DMS79 (cell line): ENCODE results near the gene USP33.
"Not testable (repeated sequence)": the region's sequence is repeated elsewhere in the genome, so short reads cannot be mapped to it uniquely, and the experiment has no call there.

Experiments used
- DNase-seq: peaks from one replicate; lab custom pipeline; 2025; lab: John Stamatoyannopoulos, UW

The USP33 gene

DNA sequence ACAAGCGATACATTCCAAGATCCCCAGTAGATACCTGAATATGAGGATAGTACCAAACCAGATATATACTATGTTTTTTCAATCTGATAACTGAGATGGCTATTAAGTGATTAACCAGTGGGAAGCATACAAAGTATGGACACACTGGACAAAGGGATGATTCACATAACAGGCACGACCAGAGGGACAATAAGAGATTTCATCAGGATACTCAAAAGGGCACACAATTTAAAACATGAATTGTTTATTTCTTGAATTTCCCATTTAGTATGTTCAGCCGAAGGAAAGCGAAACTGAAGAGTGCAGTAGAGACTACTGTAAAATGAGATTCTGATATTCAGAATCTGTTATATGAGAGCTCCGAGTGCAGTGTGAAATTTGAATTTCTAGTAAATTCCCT is 87.8 kb downstream of the USP33 start:
- DNase-seq, result no peak

DNA sequence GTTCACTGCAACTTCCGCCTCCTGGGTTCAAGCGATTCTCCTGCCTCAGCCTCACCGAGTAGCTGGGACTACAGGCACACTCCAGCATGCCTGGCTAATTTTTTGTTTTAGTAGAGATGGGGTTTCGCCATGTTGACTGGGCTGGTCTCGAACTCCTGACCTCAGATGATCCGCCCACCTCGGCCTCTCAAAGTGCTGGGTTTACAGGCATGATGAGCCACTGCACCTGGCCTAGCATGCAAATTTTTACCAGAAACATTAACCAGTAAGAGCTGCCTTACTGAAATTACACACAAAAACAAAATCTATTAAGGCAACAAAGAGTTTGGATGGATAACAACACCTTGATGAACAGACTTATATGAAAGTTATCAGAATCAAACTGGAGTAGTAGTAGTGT is 89.3 kb downstream of the USP33 start:
- DNase-seq, result no peak

DNA sequence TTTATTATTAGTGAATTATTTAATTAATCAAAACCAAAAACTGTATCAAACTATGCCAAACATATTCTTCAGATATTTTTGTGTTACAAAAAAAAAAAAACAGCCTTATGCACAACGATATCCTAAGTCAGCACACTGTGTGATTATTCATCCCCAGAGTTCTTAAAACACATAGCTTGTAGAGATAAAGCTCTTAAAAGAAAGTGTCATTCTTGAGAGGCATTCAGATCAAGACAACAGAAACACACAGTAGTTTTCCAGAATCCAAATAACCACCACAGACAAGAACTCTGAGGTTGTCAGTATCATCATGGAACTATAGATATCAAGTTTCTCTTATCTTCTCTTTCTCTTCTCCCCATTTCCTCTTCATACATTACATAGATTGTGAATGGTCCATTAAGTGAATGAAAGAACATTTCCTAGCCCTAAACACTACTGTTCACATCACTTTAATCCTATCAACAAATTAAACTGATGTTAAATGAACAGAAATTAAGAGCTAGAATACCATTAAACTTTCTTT is 90.7 kb downstream of the USP33 start:
- no peak for DNase-seq

DNA sequence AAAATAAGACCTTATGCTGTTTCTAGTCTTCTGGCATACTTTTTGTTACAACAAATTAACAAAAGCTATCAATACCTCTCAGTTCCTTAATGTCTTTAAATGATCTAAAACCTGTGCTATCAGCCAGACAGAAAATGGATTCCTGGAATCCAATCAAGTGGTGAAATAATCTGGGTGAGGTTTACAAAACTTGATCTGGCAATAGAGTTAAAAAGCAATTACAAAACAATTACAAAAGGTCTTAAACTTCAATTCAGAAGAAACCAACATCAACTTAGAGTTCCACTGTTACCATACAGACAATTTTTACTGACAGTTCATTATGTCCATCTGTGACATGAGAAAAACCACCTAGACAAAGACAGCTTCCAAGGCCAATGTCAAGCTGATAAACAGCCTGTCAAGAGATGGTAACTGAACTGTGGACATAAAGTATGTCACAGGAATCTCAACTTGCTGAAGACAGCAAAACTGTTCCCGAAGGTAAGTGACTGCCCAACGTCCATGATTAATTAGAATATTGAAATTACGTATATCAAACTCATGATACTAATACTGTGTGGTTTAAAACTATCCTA is 94.6 kb downstream of the USP33 start:
- DNase-seq, result no peak

DNA sequence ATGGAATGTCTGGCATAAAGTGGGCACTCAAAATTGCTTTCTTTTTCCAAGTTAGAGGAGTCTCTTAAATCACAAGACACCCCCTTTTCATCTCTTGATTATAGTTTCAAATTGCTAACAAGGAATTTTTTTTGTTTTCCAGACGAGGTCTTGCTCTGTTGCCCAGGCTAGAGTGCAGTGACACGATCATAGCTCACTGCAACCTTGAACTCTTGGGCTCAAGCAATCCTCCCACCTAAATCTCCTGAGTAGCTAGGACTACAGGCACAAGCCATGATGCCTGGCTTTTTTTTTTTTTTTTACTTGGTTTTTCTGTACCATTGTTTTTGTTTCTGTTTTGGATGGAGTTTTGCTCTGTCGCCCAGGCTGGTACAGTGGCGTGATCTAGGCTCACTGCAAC is 98.0 kb downstream of the USP33 start:
- no peak for DNase-seq

DNA sequence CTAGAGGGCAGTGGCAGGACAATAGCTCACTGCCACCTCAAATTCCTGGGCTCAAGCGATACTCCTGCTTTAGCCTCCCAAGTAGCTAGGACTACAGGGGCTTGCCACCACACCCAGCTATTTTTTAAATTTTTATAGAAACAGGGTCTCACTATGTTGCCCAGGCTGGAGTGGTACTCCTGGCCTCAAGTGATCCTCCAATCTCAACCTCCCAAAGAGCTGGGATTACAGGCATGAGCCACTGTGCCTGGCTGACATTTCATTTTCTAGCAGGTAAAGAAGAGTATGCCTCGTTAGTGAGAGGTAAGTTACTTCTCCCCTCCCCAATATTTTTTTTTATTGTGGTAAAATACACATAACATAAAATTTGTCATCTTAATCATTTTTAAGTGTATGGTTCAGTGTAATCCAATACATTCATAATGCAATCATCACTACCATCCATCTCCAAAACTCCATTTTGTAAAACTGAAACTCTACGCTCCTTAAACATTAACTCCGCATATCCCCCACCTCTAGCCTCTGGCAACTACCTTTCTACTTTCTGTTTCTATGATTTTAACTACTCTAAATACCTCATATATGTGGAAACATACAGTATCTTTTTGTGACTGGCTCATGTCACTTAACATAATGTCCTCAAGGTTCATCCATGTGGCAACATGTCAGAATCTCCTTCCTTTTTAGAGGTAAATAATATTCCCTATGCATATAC is 99.6 kb downstream of the USP33 start:
- DNase-seq, result no peak

DNA sequence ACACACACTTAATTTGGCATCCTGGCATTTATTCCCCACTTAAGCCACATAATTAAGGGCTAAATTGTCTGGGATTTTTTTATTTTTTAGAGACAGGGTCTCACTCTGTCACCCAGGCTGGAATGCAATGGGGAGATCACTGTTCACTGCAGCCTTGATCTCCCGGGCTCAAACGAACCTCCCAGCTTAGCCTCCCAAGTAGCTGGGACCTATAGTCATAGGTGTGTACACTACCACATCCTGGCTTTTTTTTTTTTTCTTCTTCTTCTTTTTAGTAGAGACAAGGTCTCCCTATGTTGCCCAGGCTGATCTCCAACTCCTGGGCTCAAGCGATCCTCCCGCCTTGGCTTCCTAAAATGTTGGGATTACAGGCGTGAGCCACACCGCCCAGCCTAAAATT is 101.4 kb downstream of the USP33 start:
- no peak for DNase-seq

DNA sequence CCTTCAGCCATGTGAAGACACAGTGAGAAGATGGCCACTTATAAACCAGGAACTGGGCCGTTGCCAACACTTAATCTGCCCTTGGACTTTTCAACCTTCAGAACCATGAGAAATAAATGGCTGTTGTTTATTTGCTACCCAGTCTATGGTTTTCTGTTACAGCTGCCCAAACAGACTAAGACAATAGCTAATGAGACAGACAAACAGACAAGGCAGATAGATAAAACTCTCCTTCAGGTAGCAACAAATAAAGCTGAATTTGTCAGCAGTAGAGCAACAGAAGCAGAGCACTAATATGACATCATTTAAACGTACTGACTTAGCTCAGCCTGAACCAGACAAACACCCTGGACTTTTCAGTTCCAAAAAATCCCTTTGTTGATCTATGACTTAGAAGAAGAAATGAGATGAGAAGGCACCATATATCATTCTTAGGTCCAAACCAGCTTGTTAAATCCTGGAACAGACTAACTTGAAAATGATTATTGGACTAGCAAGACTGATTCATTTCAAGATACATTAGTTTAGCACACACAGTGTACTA is 104.1 kb downstream of the USP33 start:
- DNase-seq, result peak; percentile 69

DNA sequence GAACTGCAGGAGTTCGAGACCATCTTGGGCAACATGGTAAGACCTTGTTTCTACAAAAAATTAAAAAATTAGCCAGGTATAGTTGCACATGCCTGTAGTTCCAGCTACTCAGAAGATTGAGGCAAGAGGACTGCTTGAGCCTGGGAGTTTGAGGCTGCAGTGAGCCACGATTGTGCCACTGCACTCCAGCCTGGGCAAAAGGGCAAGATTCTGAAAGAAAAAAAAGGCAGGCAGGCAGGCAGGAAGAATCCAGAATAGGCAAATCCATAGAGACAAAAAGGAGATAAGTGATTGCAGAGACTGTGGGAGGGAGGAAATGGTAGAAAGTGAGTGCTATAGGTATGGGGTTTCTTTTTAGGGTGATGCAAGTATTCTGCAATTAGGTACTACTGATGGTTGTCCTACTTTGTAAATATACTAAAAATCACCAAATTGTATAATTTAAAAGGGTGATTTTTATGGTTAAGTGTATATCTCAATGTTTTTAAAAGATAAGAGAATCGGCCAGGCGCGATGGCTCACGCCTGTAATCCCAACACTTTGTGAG is 106.6 kb downstream of the USP33 start:
- DNase-seq, result no peak

DNA sequence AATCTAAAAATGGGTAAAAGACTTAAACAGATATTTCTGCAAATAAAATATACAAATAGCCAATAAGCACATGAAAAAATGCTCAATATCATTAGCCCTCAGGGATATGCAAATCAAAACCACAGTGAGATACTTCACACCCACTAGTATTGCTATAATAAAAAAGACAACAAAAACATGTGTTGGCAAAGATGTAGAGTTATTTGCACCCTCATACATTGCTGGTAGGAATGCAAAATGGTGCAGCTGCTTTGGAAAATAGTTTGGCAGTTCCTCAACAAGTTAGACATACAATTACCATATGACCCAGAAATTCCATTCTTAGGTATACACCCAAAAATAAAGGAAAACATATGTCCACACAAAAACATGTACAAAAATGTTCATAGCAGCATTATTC is 107.4 kb downstream of the USP33 start:
- no peak for DNase-seq

DNA sequence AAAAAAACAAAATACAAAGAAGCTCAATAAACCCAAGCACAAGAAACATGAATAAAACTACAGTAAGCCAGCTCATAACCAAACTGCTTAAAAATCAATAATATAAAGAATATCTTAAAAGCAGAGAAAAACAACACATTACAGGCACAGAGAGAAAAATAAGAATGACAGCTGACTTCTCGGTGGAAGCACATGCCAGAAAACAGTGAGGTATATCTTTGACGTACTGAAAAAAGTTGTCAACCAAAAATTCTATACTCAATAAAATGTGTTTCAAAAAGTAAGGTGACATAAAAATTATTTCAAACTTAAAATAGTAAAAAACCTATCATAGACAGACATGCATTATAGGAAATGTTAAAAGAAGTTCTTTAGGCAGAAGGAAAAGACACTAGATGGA is 110.5 kb downstream of the USP33 start:
- DNase-seq, result no peak

DNA sequence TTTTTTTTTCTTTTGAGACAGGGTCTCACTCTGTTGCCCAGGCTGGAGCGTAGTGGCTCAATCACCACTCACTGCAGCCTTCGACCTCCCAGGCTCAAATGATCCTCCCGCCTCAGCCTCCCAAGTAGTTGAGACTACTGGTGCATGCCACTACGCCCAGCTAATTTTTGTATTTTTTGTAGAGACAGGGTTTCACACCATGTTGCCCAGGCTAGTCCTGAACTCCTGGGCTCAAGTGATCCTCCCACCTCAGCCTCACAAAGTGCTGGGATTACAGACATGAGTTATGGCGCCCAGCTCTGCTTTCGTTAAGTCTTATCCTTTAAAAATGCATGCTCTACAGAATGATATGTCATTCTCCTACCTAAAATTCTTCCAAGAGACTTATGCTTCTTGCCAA is 113.4 kb downstream of the USP33 start:
- not testable (repeated sequence) for DNase-seq
